Neuron (in vitro differentiated cells): Measurements from ENCODE around the gene ANKRA2.

Experiments
- H2AFZ ChIP-seq: one replicate; pipeline ENCODE4 v1.6.1; 2013; ENCODE audit warnings: low read depth, mild to moderate bottlenecking, inconsistent platforms, low read length, moderate library complexity
- H3K27me3 ChIP-seq: one replicate; pipeline ENCODE4 v1.6.1; 2013; ENCODE audit warnings: low read length; ENCODE audit not compliant: insufficient read depth
- H3K36me3 ChIP-seq: one replicate; pipeline ENCODE4 v1.6.1; 2013; ENCODE audit warnings: low read length; ENCODE audit not compliant: insufficient read depth
- H3K4me1 ChIP-seq: one replicate; pipeline ENCODE4 v1.6.1; 2013; ENCODE audit warnings: low read length; ENCODE audit not compliant: insufficient read depth
- H3K4me3 ChIP-seq: 2 replicates; pipeline ENCODE4 v1.5.1; 2013; ENCODE audit warnings: mild to moderate bottlenecking, low read length, moderate library complexity
- H3K9me3 ChIP-seq: one replicate; pipeline ENCODE4 v1.6.1; 2013; ENCODE audit warnings: low read length

Gene ANKRA2

GRCh38 chr5:73591102-73591695 lies 25.8 kb upstream of the ANKRA2 start:
- H2AFZ ChIP-seq: no peak overlapping the region
- no peak overlapping the region for H3K4me3 ChIP-seq
- H3K27me3 ChIP-seq: no peaks in the 10 kb centered on the region
- H3K4me1 ChIP-seq: no peaks in the 10 kb centered on the region
- no peaks in the 10 kb centered on the region for H3K9me3 ChIP-seq
- H3K36me3 ChIP-seq: no peaks in the 10 kb centered on the region

DNA sequence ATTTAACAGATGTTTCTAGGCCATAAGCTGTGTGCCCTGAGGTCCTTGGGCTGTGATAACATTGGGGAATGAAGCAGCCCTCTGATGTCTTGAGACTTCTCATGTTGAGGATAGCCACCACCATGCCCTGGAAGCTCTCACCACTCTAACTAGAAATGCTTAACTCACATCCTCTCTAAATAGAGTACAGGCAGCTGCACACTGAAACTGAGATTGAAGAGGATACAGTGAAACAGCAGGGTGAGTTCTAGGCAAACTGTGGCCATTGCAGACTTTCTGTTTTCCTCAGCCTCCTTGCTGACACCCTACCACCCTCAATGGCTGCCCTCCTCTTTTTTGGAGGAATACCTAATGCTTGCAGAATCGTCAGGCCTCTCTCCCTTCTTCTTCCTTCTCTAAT lies 22.5 kb upstream of the ANKRA2 start:
- H3K4me1 ChIP-seq: no peaks in the 10 kb centered on the region
- no peaks in the 10 kb centered on the region for H3K9me3 ChIP-seq
- no peak overlapping the region for H3K4me3 ChIP-seq
- H2AFZ ChIP-seq: no peak overlapping the region
- H3K27me3 ChIP-seq: no peaks in the 10 kb centered on the region
- no peaks in the 10 kb centered on the region for H3K36me3 ChIP-seq

GRCh38 chr5:73582285-73583145 lies 17.1 kb upstream of the ANKRA2 start:
- Histone ChIP-seq H3K9me3 (no peaks in the 10 kb centered on the region), H2AFZ (no peak overlapping the region), H3K4me1 (no peaks in the 10 kb centered on the region), H3K36me3 (peaks cover 31% of the 10 kb centered on the region), H3K27me3 (no peaks in the 10 kb centered on the region), H3K4me3 (no peak overlapping the region)

DNA sequence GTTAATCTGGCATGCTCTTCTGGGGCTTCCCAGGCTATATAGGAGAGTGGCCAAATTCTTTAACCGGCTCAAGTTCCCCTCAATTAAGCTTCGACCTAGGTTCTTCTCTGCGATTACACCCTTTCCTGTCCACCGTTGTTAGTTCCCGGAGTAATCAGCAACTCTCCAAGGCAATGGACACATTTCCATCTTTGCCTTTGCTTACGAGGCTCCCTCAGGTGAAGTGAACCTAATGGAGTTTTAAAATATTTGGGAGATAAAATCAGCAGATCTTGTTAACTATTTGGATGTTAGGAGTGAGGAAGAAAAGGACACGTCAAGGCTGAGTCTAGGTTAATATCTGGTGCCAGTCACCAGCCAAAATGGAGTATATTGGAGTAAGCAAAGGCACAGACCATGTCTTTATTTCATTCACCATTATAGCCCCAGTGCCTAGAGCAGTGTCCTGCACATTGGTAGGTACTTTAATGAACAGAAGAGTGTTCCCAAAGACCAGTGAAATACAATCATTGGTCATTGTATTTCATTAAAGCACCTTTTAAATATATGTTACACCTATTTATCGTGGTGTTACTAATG lies 619 bp upstream of the ANKRA2 start:
- Histone ChIP-seq H3K4me3 (peak overlapping the region; percentile 91), H3K4me1 (peaks cover 23% of the 10 kb centered on the region), H3K9me3 (no peaks in the 10 kb centered on the region), H3K36me3 (peaks cover 22% of the 10 kb centered on the region), H2AFZ (peak overlapping the region; percentile 88), H3K27me3 (no peaks in the 10 kb centered on the region)

GRCh38 chr5:73564675-73565074 lies 764 bp downstream of the ANKRA2 start:
- Histone ChIP-seq H2AFZ (peak overlapping the region; percentile 88), H3K4me1 (peaks cover 23% of the 10 kb centered on the region), H3K9me3 (no peaks in the 10 kb centered on the region), H3K36me3 (peaks cover 21% of the 10 kb centered on the region), H3K27me3 (no peaks in the 10 kb centered on the region), H3K4me3 (peak overlapping the region; percentile 91)

DNA sequence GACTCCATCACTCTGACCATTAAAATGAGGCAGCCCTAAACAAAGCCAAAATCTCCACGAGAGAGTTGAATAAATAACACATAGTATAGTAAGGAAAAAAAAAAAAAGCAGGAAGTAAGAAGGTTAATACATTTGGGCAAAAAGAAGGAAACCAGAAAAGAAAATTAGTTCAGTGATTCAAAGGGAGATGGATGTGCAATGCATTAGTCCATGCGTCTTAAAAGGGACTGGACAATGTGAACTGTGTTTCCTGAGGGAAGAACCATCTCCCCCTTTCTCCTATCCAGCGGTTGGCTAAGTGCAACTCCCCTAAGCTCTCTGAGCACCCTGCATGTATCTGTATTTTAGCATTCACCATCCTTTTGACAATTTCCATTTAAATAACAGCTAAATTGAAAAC lies 1.4 kb downstream of the ANKRA2 start:
- peaks cover 19% of the 10 kb centered on the region for H3K36me3 ChIP-seq
- no peak overlapping the region for H2AFZ ChIP-seq
- H3K4me3 ChIP-seq: peak overlapping the region; percentile 91
- no peaks in the 10 kb centered on the region for H3K9me3 ChIP-seq
- H3K27me3 ChIP-seq: no peaks in the 10 kb centered on the region
- peaks cover 23% of the 10 kb centered on the region for H3K4me1 ChIP-seq

DNA sequence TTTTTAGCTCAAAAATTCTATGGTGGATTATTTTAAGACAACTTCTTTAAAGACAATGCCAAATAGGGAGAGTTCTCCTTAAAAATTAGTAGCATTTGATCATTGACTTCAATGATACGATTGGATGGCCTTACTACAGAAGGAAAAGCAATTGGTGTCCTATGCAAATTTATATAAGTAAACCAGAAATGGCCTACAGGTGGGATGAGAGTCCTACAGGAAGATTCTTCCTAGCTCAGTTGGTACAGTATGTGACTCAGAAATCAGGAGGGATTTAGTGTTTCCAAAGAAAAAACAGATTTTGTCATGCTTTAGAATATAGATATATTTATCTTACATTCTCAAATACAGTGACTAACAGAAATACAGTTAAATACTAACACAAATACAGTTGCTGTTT lies 6.5 kb downstream of the ANKRA2 start:
- H3K4me1 ChIP-seq: peaks cover 5% of the 10 kb centered on the region
- H3K9me3 ChIP-seq: no peaks in the 10 kb centered on the region
- H2AFZ ChIP-seq: no peak overlapping the region
- H3K36me3 ChIP-seq: peaks cover 53% of the 10 kb centered on the region
- H3K4me3 ChIP-seq: no peak overlapping the region
- H3K27me3 ChIP-seq: no peaks in the 10 kb centered on the region

- Histone ChIP-seq H3K4me3 (no peak overlapping the region), H3K36me3 (peaks cover 45% of the 10 kb centered on the region), H3K27me3 (no peaks in the 10 kb centered on the region), H3K4me1 (no peaks in the 10 kb centered on the region), H2AFZ (no peak overlapping the region), H3K9me3 (no peaks in the 10 kb centered on the region)
Observed at GRCh38 chr5:73552642-73553041, 12.8 kb downstream of the ANKRA2 start.

- no peaks in the 10 kb centered on the region for H3K4me1 ChIP-seq
- H3K4me3 ChIP-seq: no peak overlapping the region
- peaks cover 27% of the 10 kb centered on the region for H3K36me3 ChIP-seq
- no peaks in the 10 kb centered on the region for H3K9me3 ChIP-seq
- H2AFZ ChIP-seq: no peak overlapping the region
- H3K27me3 ChIP-seq: no peaks in the 10 kb centered on the region
Observed at GRCh38 chr5:73550016-73550415, 15.4 kb downstream of the ANKRA2 start.

- Histone ChIP-seq H3K4me1 (peaks cover 16% of the 10 kb centered on the region), H3K4me3 (no peak overlapping the region), H2AFZ (no peak overlapping the region), H3K36me3 (no peaks in the 10 kb centered on the region), H3K9me3 (no peaks in the 10 kb centered on the region), H3K27me3 (no peaks in the 10 kb centered on the region)
Observed at GRCh38 chr5:73545403-73545779, 20.0 kb downstream of the ANKRA2 start.

- Histone ChIP-seq H3K4me3 (no peak overlapping the region), H2AFZ (no peak overlapping the region)
Observed at GRCh38 chr5:73544429-73545402, 20.7 kb downstream of the ANKRA2 start.

DNA sequence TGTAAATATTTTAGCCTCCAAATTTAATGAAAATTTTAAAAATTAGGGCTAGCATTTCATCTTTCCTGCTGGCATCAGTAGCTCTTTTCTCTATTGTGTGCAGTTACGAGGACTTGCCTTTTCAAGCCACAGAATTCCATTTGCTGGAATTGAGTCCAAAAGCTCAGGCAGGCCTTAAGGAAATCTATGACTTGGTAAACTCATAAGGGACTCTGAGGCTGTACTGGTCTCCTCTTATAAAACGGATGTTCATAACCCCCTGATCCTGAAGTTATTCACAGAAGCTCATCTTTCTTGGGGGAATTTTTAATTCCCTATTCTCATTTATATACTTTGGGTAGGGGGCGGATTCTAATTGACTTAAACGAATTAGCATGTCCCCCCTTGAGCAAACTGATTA lies 23.4 kb downstream of the ANKRA2 start:
- Histone ChIP-seq H3K9me3 (no peaks in the 10 kb centered on the region), H3K36me3 (no peaks in the 10 kb centered on the region), H3K4me3 (no peak overlapping the region), H3K27me3 (no peaks in the 10 kb centered on the region), H2AFZ (peak overlapping the region; percentile 70), H3K4me1 (peaks cover 17% of the 10 kb centered on the region)

More at GRCh38 chr5:73544429-73545402, 20.7 kb downstream of the ANKRA2 start:
- H3K27me3 ChIP-seq: no peaks in the 10 kb centered on the region
- H3K9me3 ChIP-seq: no peaks in the 10 kb centered on the region
- H3K36me3 ChIP-seq: no peaks in the 10 kb centered on the region
- H3K4me1 ChIP-seq: peaks cover 17% of the 10 kb centered on the region
